Sigmoid colon (tissue), 4 donors: ENCODE measurements around the gene UBE2G1.

Source experiments
- POLR2A ChIP-seq, 2 donors: fragments of 450-650 bp; IDR thresholded peaks; one replicate each; pipeline ENCODE4 v1.6.1; 2016; ENCODE audit warnings: antibody characterized with exemption in 2 of 2, mild to moderate bottlenecking in 2 of 2, moderate library complexity in 2 of 2
- POLR2AphosphoS5 ChIP-seq, 4 donors: sonication (generic); formaldehyde crosslinking; IDR thresholded peaks; one replicate each; pipeline ENCODE4 v1.6.1; 2017; ENCODE audit warnings: antibody characterized with exemption in 4 of 4
- TF ChIP-seq, protein P1 (sequence below), 4 experiments: fragments of 450-650 bp in 3 of 4; fragments of 200-600 bp in 1 of 4; IDR thresholded peaks; one replicate each; pipeline ENCODE4 v1.5.1; 2016 to 2019; ENCODE audit warnings: antibody characterized with exemption in 4 of 4, mild to moderate bottlenecking in 3 of 4, moderate library complexity in 2 of 4

DNA sequence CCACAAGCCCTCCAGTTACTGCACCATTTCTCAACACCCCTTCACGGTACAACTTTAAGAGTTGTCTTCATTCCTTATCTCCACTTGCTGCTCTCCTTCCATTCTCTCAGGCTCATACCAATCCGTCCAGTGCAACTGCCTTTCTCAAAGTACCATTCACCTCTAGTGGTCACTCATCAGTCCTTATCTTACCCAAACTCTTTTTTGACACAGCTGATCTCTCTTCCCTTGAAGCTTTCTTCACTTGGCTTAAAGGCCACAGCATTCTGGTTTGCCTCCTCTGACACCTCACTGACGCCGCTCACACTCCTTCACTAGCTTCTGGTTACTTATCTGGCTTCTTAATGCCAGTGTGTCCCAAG, 24.9 kb downstream of the UBE2G1 start:
- TF ChIP-seq, protein P1, sequence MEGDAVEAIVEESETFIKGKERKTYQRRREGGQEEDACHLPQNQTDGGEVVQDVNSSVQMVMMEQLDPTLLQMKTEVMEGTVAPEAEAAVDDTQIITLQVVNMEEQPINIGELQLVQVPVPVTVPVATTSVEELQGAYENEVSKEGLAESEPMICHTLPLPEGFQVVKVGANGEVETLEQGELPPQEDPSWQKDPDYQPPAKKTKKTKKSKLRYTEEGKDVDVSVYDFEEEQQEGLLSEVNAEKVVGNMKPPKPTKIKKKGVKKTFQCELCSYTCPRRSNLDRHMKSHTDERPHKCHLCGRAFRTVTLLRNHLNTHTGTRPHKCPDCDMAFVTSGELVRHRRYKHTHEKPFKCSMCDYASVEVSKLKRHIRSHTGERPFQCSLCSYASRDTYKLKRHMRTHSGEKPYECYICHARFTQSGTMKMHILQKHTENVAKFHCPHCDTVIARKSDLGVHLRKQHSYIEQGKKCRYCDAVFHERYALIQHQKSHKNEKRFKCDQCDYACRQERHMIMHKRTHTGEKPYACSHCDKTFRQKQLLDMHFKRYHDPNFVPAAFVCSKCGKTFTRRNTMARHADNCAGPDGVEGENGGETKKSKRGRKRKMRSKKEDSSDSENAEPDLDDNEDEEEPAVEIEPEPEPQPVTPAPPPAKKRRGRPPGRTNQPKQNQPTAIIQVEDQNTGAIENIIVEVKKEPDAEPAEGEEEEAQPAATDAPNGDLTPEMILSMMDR (IDR thresholded peaks at IDR 0.05), result no peak
- TF ChIP-seq POLR2A (IDR thresholded peaks at IDR 0.05) (no peak), POLR2AphosphoS5 (IDR thresholded peaks at IDR 0.05) (no peak)
